ENCODE measurements around the gene SULT4A1.

DNA sequence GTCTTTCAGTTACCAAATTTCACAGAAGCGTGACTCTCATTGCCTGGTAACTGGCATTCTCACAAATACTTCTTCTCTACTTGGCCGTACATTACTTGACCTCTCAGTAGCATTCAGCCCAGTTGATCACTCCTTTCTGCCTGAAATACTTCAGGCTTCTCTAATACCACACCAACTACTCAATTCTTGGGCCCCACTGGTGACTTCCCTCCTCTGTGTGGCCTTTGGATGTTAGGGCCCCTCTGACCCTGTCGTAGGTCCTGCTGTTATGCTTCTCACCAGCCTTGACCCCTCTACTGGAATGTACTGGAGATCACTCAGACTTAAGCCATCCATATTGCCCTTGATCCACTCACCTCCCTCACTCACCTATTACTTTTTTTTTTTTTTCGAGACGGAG is 48.0 kb downstream of the SULT4A1 start:
- TF ChIP-seq, protein P1, sequence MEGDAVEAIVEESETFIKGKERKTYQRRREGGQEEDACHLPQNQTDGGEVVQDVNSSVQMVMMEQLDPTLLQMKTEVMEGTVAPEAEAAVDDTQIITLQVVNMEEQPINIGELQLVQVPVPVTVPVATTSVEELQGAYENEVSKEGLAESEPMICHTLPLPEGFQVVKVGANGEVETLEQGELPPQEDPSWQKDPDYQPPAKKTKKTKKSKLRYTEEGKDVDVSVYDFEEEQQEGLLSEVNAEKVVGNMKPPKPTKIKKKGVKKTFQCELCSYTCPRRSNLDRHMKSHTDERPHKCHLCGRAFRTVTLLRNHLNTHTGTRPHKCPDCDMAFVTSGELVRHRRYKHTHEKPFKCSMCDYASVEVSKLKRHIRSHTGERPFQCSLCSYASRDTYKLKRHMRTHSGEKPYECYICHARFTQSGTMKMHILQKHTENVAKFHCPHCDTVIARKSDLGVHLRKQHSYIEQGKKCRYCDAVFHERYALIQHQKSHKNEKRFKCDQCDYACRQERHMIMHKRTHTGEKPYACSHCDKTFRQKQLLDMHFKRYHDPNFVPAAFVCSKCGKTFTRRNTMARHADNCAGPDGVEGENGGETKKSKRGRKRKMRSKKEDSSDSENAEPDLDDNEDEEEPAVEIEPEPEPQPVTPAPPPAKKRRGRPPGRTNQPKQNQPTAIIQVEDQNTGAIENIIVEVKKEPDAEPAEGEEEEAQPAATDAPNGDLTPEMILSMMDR (IDR thresholded peaks at IDR 0.05; ENCODE audit: insufficient read depth, low read length): no peak
- TF ChIP-seq POLR2AphosphoS5 (IDR thresholded peaks at IDR 0.05; ENCODE audit: low read depth) (no peak), SPI1 (IDR thresholded peaks at IDR 0.05; ENCODE audit: borderline replicate concordance, low read depth) (no peak), GABPA (IDR thresholded peaks at IDR 0.05; ENCODE audit: low read depth) (no peak)
- TF ChIP-seq, protein P2, sequence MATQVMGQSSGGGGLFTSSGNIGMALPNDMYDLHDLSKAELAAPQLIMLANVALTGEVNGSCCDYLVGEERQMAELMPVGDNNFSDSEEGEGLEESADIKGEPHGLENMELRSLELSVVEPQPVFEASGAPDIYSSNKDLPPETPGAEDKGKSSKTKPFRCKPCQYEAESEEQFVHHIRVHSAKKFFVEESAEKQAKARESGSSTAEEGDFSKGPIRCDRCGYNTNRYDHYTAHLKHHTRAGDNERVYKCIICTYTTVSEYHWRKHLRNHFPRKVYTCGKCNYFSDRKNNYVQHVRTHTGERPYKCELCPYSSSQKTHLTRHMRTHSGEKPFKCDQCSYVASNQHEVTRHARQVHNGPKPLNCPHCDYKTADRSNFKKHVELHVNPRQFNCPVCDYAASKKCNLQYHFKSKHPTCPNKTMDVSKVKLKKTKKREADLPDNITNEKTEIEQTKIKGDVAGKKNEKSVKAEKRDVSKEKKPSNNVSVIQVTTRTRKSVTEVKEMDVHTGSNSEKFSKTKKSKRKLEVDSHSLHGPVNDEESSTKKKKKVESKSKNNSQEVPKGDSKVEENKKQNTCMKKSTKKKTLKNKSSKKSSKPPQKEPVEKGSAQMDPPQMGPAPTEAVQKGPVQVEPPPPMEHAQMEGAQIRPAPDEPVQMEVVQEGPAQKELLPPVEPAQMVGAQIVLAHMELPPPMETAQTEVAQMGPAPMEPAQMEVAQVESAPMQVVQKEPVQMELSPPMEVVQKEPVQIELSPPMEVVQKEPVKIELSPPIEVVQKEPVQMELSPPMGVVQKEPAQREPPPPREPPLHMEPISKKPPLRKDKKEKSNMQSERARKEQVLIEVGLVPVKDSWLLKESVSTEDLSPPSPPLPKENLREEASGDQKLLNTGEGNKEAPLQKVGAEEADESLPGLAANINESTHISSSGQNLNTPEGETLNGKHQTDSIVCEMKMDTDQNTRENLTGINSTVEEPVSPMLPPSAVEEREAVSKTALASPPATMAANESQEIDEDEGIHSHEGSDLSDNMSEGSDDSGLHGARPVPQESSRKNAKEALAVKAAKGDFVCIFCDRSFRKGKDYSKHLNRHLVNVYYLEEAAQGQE (IDR thresholded peaks at IDR 0.05; ENCODE audit: insufficient replicate concordance, low read depth): no peak
